ENCODE measurements around the gene ANO10.

ANO10 gene

DNA sequence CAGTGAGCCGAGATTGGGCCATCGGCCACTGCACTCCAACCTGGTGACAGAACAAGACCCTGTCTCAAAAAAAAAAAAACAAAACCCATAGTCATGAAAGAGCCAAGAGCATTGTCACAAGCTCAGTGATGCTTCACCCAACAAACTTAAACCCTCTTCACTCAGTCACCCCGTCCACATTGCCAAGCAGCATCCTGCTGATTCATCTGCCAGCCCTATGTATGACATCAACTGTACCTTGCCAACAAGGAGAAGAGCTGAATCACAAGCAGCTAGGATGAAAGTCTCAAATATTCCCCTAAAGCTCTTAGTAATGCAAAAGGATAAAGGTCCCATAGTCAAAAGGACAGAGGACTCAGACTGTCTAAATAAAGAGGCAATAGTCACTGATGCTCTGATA is 90.0 kb downstream of the ANO10 start:
- Histone ChIP-seq H3K4me1 (ENCODE audit: insufficient read depth, low read length, severe bottlenecking) (no peaks in the 10 kb centered on the region), H3K27ac (ENCODE audit: low read depth, low read length, poor library complexity, severe bottlenecking) (no peak overlapping the region), H3F3A (ENCODE audit: insufficient read depth, low read length) (no peaks in the 10 kb centered on the region), H3K36me3 (ENCODE audit: insufficient read depth, low read length) (no peaks in the 10 kb centered on the region), H3K4me2 (ENCODE audit: low read length) (no peak overlapping the region), H3K27me3 (ENCODE audit: insufficient read depth, low read length) (no peaks in the 10 kb centered on the region), H3K9me3 (ENCODE audit: low read length) (no peaks in the 10 kb centered on the region), H3K9ac (ENCODE audit: low read length) (no peak overlapping the region), H4K20me1 (ENCODE audit: insufficient read depth, low read length) (no peaks in the 10 kb centered on the region), H3K4me3 (ENCODE audit: low read depth, low read length, poor library complexity, severe bottlenecking) (no peak overlapping the region), H2AFZ (ENCODE audit: low read length) (no peak overlapping the region), H3K9me2 (ENCODE audit: low read depth, low read length) (no peaks in the 10 kb centered on the region), H3K79me2 (ENCODE audit: insufficient read depth, low read length) (no peaks in the 10 kb centered on the region)
- no peak for TF ChIP-seq EZH2 (IDR thresholded peaks at IDR 0.05; ENCODE audit: borderline replicate concordance, low read length)
- TF ChIP-seq, protein P1, sequence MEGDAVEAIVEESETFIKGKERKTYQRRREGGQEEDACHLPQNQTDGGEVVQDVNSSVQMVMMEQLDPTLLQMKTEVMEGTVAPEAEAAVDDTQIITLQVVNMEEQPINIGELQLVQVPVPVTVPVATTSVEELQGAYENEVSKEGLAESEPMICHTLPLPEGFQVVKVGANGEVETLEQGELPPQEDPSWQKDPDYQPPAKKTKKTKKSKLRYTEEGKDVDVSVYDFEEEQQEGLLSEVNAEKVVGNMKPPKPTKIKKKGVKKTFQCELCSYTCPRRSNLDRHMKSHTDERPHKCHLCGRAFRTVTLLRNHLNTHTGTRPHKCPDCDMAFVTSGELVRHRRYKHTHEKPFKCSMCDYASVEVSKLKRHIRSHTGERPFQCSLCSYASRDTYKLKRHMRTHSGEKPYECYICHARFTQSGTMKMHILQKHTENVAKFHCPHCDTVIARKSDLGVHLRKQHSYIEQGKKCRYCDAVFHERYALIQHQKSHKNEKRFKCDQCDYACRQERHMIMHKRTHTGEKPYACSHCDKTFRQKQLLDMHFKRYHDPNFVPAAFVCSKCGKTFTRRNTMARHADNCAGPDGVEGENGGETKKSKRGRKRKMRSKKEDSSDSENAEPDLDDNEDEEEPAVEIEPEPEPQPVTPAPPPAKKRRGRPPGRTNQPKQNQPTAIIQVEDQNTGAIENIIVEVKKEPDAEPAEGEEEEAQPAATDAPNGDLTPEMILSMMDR (IDR thresholded peaks at IDR 0.05; ENCODE audit: low read length), result no peak

GRCh38 chr3:43528498-43529099 is 93.2 kb downstream of the ANO10 start:
- Histone ChIP-seq H4K20me1 (ENCODE audit: insufficient read depth, low read length) (no peaks in the 10 kb centered on the region), H3K4me1 (ENCODE audit: insufficient read depth, low read length, severe bottlenecking) (no peaks in the 10 kb centered on the region), H3K4me3 (ENCODE audit: low read depth, low read length, poor library complexity, severe bottlenecking) (no peak overlapping the region), H2AFZ (ENCODE audit: low read length) (no peak overlapping the region), H3K36me3 (ENCODE audit: insufficient read depth, low read length) (no peaks in the 10 kb centered on the region), H3K27me3 (ENCODE audit: insufficient read depth, low read length) (no peaks in the 10 kb centered on the region), H3K4me2 (ENCODE audit: low read length) (no peak overlapping the region), H3K79me2 (ENCODE audit: insufficient read depth, low read length) (no peaks in the 10 kb centered on the region), H3F3A (ENCODE audit: insufficient read depth, low read length) (no peaks in the 10 kb centered on the region), H3K9me3 (ENCODE audit: low read length) (no peaks in the 10 kb centered on the region), H3K9ac (ENCODE audit: low read length) (no peak overlapping the region), H3K9me2 (ENCODE audit: low read depth, low read length) (no peaks in the 10 kb centered on the region), H3K27ac (ENCODE audit: low read depth, low read length, poor library complexity, severe bottlenecking) (no peak overlapping the region)
- TF ChIP-seq, protein P1 (IDR thresholded peaks at IDR 0.05; ENCODE audit: low read length), result no peak
- TF ChIP-seq EZH2 (IDR thresholded peaks at IDR 0.05; ENCODE audit: borderline replicate concordance, low read length), result no peak

- TF ChIP-seq EZH2 (IDR thresholded peaks at IDR 0.05; ENCODE audit: borderline replicate concordance, low read length), result no peak
- TF ChIP-seq, protein P1 (IDR thresholded peaks at IDR 0.05; ENCODE audit: low read length), result no peak
- H3K36me3 ChIP-seq (ENCODE audit: insufficient read depth, low read length), result no peaks in the 10 kb centered on the region
- no peak overlapping the region for H3K27ac ChIP-seq (ENCODE audit: low read depth, low read length, poor library complexity, severe bottlenecking)
- no peaks in the 10 kb centered on the region for H3K9me2 ChIP-seq (ENCODE audit: low read depth, low read length)
- no peaks in the 10 kb centered on the region for H3K4me1 ChIP-seq (ENCODE audit: insufficient read depth, low read length, severe bottlenecking)
- H3F3A ChIP-seq (ENCODE audit: insufficient read depth, low read length), result no peaks in the 10 kb centered on the region
- H3K4me2 ChIP-seq (ENCODE audit: low read length), result no peak overlapping the region
- no peak overlapping the region for H2AFZ ChIP-seq (ENCODE audit: low read length)
- no peaks in the 10 kb centered on the region for H3K9me3 ChIP-seq (ENCODE audit: low read length)
- no peak overlapping the region for H3K4me3 ChIP-seq (ENCODE audit: low read depth, low read length, poor library complexity, severe bottlenecking)
- H3K9ac ChIP-seq (ENCODE audit: low read length), result no peak overlapping the region
- H3K27me3 ChIP-seq (ENCODE audit: insufficient read depth, low read length), result no peaks in the 10 kb centered on the region
- no peaks in the 10 kb centered on the region for H4K20me1 ChIP-seq (ENCODE audit: insufficient read depth, low read length)
- H3K79me2 ChIP-seq (ENCODE audit: insufficient read depth, low read length), result no peaks in the 10 kb centered on the region
Observed at GRCh38 chr3:43526956-43527355, 94.9 kb downstream of the ANO10 start.

All from OCI-LY1 (cell line).